Fibroblast of villous mesenchyme (primary cell): ENCODE data around the gene ZXDC. TPM values are rescaled to one million over a fixed set of nuclear protein-coding genes. Genes with fewer than 3 reads are reported as not detected.
A peak's percentile ranks its signal among the peaks of the same experiment; 100 is the strongest.

Source experiments
- DNase-seq: peaks from one replicate; pipeline ENCODE4 v3.0.0-alpha.2; 2010; ENCODE audit warnings: low read depth
- H3K4me3 ChIP-seq: 2 replicates; pipeline ENCODE4 v1.5.1; 2011; ENCODE audit warnings: low read depth, mild to moderate bottlenecking, low read length
- CTCF ChIP-seq: IDR thresholded peaks from 2 replicates; pipeline ENCODE4 v1.5.1; 2012; ENCODE audit warnings: low read depth, mild to moderate bottlenecking, low read length; ENCODE audit not compliant: insufficient read depth
- total RNA-seq: library from RNA; depleted of rRNA; stranded (reverse); fragments of >200 nt; gene quantifications from 2 replicates; pipeline ENCODE4 v1.2.3, GENCODE V29; 2012

Gene ZXDC
- total RNA-seq, 1 donor, result 17.7 TPM

GRCh38 chr3:126450744-126451143, 24.9 kb downstream of the ZXDC start:
- H3K4me3 ChIP-seq, result no peak overlapping the region
- TF ChIP-seq CTCF, result no peak
- no peak for DNase-seq

GRCh38 chr3:126450219-126450618, 25.5 kb downstream of the ZXDC start:
- TF ChIP-seq CTCF, result no peak
- no peak overlapping the region for H3K4me3 ChIP-seq
- no peak for DNase-seq

GRCh38 chr3:126449621-126450051, 26.1 kb downstream of the ZXDC start:
- DNase-seq, result no peak
- TF ChIP-seq CTCF, result no peak
- no peak overlapping the region for H3K4me3 ChIP-seq

- no peak for DNase-seq
- H3K4me3 ChIP-seq, result no peak overlapping the region
- no peak for TF ChIP-seq CTCF
Observed at GRCh38 chr3:126448893-126449180, 26.9 kb downstream of the ZXDC start.

- DNase-seq, result no peak
- H3K4me3 ChIP-seq, result no peak overlapping the region
- TF ChIP-seq CTCF, result no peak
Observed at GRCh38 chr3:126448136-126448892, 27.4 kb downstream of the ZXDC start.

GRCh38 chr3:126447456-126448106, 28.1 kb downstream of the ZXDC start:
- peak; percentile 10 for DNase-seq
- H3K4me3 ChIP-seq, result no peak overlapping the region
- no peak for TF ChIP-seq CTCF
